Nephron (organoid): Measurements from ENCODE around the gene CPLX1.

Experiments
- H3K27ac Mint-ChIP-seq, 3 experiments: 2 replicates each; pipeline ENCODE4 v1.8.0; 2020; ENCODE audit warnings: mixed read lengths in 3 of 3, mild to moderate bottlenecking in 2 of 3, moderate library complexity in 1 of 3
- H3K27me3 Mint-ChIP-seq: 2 replicates; pipeline ENCODE4 v1.8.0; 2021; ENCODE audit warnings: low read depth, mild to moderate bottlenecking, moderate library complexity, mixed read lengths
- H3K36me3 Mint-ChIP-seq: 2 replicates; pipeline ENCODE4 v1.8.0; 2020; ENCODE audit warnings: low read depth, mixed read lengths
- H3K4me1 Mint-ChIP-seq: 2 replicates; pipeline ENCODE4 v1.8.0; 2020; ENCODE audit warnings: mixed read lengths
- H3K4me3 Mint-ChIP-seq, 3 experiments: 2 replicates each; pipeline ENCODE4 v1.8.0; 2020; ENCODE audit warnings: mild to moderate bottlenecking in 3 of 3, mixed read lengths in 3 of 3, moderate library complexity in 2 of 3
- H3K9me3 Mint-ChIP-seq: 2 replicates; pipeline ENCODE4 v1.8.0; 2020; ENCODE audit warnings: mixed read lengths
- CTCF ChIP-seq, 3 experiments: fragments of 200-600 bp; sonication (generic); IDR thresholded peaks; one replicate each; pipeline ENCODE4 v1.5.0; 2021; ENCODE audit warnings: antibody characterized with exemption in 3 of 3; ENCODE audit not compliant: unreplicated experiment in 3 of 3

The CPLX1 gene

GRCh38 chr4:748461-748860, 77.5 kb downstream of the CPLX1 start:
- no peak overlapping the region for H3K4me3 Mint-ChIP-seq
- H3K4me1 Mint-ChIP-seq: peaks cover 29% of the 10 kb centered on the region
- no peak overlapping the region for H3K27ac Mint-ChIP-seq
- no peak for TF ChIP-seq CTCF (IDR thresholded peaks at IDR 0.05; ENCODE audit: unreplicated experiment in 3 of 3)
- H3K9me3 Mint-ChIP-seq: no peaks in the 10 kb centered on the region
- H3K36me3 Mint-ChIP-seq: peaks cover 63% of the 10 kb centered on the region
- H3K27me3 Mint-ChIP-seq: no peaks in the 10 kb centered on the region

- H3K4me1 Mint-ChIP-seq: peaks cover 29% of the 10 kb centered on the region
- H3K4me3 Mint-ChIP-seq: no peak overlapping the region
- peak overlapping the region in 1 of 3 experiments; percentile 63 for H3K27ac Mint-ChIP-seq
- peaks cover 60% of the 10 kb centered on the region for H3K36me3 Mint-ChIP-seq
- no peaks in the 10 kb centered on the region for H3K27me3 Mint-ChIP-seq
- TF ChIP-seq CTCF (IDR thresholded peaks at IDR 0.05; ENCODE audit: unreplicated experiment in 3 of 3): no peak
- H3K9me3 Mint-ChIP-seq: no peaks in the 10 kb centered on the region
Measured at GRCh38 chr4:747546-748170, 78.3 kb downstream of the CPLX1 start.

- Mint-ChIP-seq H3K9me3 (no peaks in the 10 kb centered on the region), H3K4me1 (peaks cover 4% of the 10 kb centered on the region), H3K4me3 (no peak overlapping the region), H3K27me3 (no peaks in the 10 kb centered on the region), H3K36me3 (peaks cover 42% of the 10 kb centered on the region), H3K27ac (peak overlapping the region in 2 of 3 experiments; percentile 53 to 69)
- TF ChIP-seq CTCF (IDR thresholded peaks at IDR 0.05; ENCODE audit: unreplicated experiment in 3 of 3): no peak
Measured at GRCh38 chr4:744212-744841, 81.6 kb downstream of the CPLX1 start.

- Mint-ChIP-seq H3K4me3 (no peak overlapping the region), H3K36me3 (peaks cover 41% of the 10 kb centered on the region), H3K27me3 (no peaks in the 10 kb centered on the region), H3K27ac (peak overlapping the region in 1 of 3 experiments; percentile 69), H3K4me1 (peaks cover 4% of the 10 kb centered on the region), H3K9me3 (no peaks in the 10 kb centered on the region)
- no peak for TF ChIP-seq CTCF (IDR thresholded peaks at IDR 0.05; ENCODE audit: unreplicated experiment in 3 of 3)
Measured at GRCh38 chr4:743463-744211, 82.3 kb downstream of the CPLX1 start.

GRCh38 chr4:742742-743311, 83.1 kb downstream of the CPLX1 start:
- no peaks in the 10 kb centered on the region for H3K9me3 Mint-ChIP-seq
- TF ChIP-seq CTCF (IDR thresholded peaks at IDR 0.05; ENCODE audit: unreplicated experiment in 3 of 3): peak; percentile 70 to 77 (median 71)
- no peak overlapping the region for H3K27ac Mint-ChIP-seq
- H3K4me3 Mint-ChIP-seq: no peak overlapping the region
- no peaks in the 10 kb centered on the region for H3K27me3 Mint-ChIP-seq
- peaks cover 2% of the 10 kb centered on the region for H3K4me1 Mint-ChIP-seq
- H3K36me3 Mint-ChIP-seq: peaks cover 38% of the 10 kb centered on the region
